MM.1S (cell line): ENCODE measurements around the gene FOXL2.

Experiments used
- DNase-seq: peaks from one replicate; pipeline ENCODE4 v3.0.0-alpha.2; 2015
- H2AFZ ChIP-seq: fragments of 300-600 bp; sonication (generic); 2 replicates; pipeline ENCODE4 v1.6.0; 2016; ENCODE audit warnings: antibody characterized with exemption, low read length
- H3F3A ChIP-seq: fragments of 300-600 bp; sonication (generic); 2 replicates; pipeline ENCODE4 v1.6.1; 2016; ENCODE audit warnings: mild to moderate bottlenecking, antibody characterized with exemption, low read length, moderate library complexity, mixed read lengths; ENCODE audit not compliant: insufficient read depth
- H3K27ac ChIP-seq: fragments of 300-600 bp; sonication (generic); 2 replicates; pipeline ENCODE4 v1.5.1; 2016; ENCODE audit warnings: mild to moderate bottlenecking, low read length
- H3K27me3 ChIP-seq: fragments of 300-600 bp; sonication (generic); replicated peaks from 2 replicates; pipeline ENCODE4 v1.6.0; 2016; ENCODE audit warnings: low read length; ENCODE audit not compliant: insufficient read depth
- H3K36me3 ChIP-seq: fragments of 300-600 bp; sonication (generic); replicated peaks from 2 replicates; pipeline ENCODE4 v1.6.1; 2016; ENCODE audit warnings: mild to moderate bottlenecking, low read length, mixed read lengths; ENCODE audit not compliant: insufficient read depth
- H3K4me1 ChIP-seq: fragments of 300-600 bp; sonication (generic); 2 replicates; pipeline ENCODE4 v1.6.1; 2016; ENCODE audit warnings: low read length, mixed read lengths
- H3K4me2 ChIP-seq: fragments of 300-600 bp; sonication (generic); 2 replicates; pipeline ENCODE4 v1.6.0; 2016; ENCODE audit warnings: low read depth, low read length
- H3K4me3 ChIP-seq: fragments of 300-600 bp; sonication (generic); 2 replicates; pipeline ENCODE4 v1.5.1; 2016; ENCODE audit warnings: low read length, mixed read lengths
- H3K79me2 ChIP-seq: fragments of 300-600 bp; sonication (generic); 2 replicates; pipeline ENCODE4 v1.6.1; 2016; ENCODE audit warnings: mixed run types, low read length, mixed read lengths
- H3K9ac ChIP-seq: fragments of 300-600 bp; sonication (generic); 2 replicates; pipeline ENCODE4 v1.6.1; 2016; ENCODE audit warnings: low read length, mixed read lengths
- H3K9me2 ChIP-seq: fragments of 300-600 bp; sonication (generic); replicated peaks from 2 replicates; pipeline ENCODE4 v1.6.1; 2016; ENCODE audit warnings: mild to moderate bottlenecking, low read length, mixed read lengths; ENCODE audit not compliant: insufficient read depth
- H3K9me3 ChIP-seq: fragments of 300-600 bp; sonication (generic); replicated peaks from 2 replicates; pipeline ENCODE4 v1.6.1; 2016; ENCODE audit warnings: mild to moderate bottlenecking, low read length, mixed read lengths; ENCODE audit not compliant: insufficient read depth
- H4K20me1 ChIP-seq: fragments of 300-600 bp; sonication (generic); 2 replicates; pipeline ENCODE4 v1.6.1; 2016; ENCODE audit warnings: mild to moderate bottlenecking, low read length, moderate library complexity, mixed read lengths; ENCODE audit not compliant: insufficient read depth
- EZH2 ChIP-seq: fragments of 300-600 bp; sonication (generic); optimal IDR thresholded peaks from 2 replicates; pipeline ENCODE3; 2017; ENCODE audit warnings: low read depth, mild to moderate bottlenecking, antibody characterized with exemption, low read length, mixed read lengths
- EZH2phosphoT487 ChIP-seq: fragments of 300-600 bp; sonication (generic); IDR thresholded peaks from 2 replicates; pipeline ENCODE4 v1.6.1; 2018; ENCODE audit warnings: antibody characterized with exemption, low read length
- TF ChIP-seq, protein P1 (sequence below): fragments of 300-600 bp; sonication (generic); IDR thresholded peaks from 2 replicates; pipeline ENCODE4 v1.5.1; 2016; ENCODE audit warnings: antibody characterized with exemption, low read length, mixed read lengths

FOXL2 gene

DNA sequence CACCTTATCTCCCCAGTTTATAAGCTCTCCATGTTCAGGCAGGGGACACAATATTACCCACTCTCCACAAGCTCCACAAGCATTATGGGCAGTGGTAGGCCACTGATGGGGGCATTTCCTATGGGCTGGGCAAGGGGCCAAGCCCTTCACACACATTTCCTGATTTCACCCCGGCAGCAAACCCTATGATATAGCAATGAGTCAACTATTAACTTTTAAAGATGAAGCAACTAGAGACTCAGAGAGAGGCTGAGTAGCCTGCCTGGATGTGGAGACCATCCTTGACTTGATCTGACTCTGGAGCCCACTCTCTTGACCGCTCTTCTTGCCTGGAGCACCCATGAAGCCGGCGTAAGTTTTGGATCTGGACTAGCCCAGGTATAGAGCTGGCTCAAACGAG, 27.5 kb upstream of the FOXL2 start:
- Histone ChIP-seq H3K4me2 (no peak overlapping the region), H3K4me3 (no peak overlapping the region), H4K20me1 (no peaks in the 10 kb centered on the region), H3K79me2 (no peaks in the 10 kb centered on the region), H3K9me3 (no peaks in the 10 kb centered on the region), H3K27ac (no peak overlapping the region), H2AFZ (no peak overlapping the region), H3K9ac (no peak overlapping the region), H3K27me3 (no peaks in the 10 kb centered on the region), H3K4me1 (no peaks in the 10 kb centered on the region), H3K9me2 (no peaks in the 10 kb centered on the region), H3K36me3 (no peaks in the 10 kb centered on the region), H3F3A (no peaks in the 10 kb centered on the region)
- no peak for DNase-seq
- TF ChIP-seq EZH2 (no peak), EZH2phosphoT487 (no peak)
- TF ChIP-seq, protein P1, sequence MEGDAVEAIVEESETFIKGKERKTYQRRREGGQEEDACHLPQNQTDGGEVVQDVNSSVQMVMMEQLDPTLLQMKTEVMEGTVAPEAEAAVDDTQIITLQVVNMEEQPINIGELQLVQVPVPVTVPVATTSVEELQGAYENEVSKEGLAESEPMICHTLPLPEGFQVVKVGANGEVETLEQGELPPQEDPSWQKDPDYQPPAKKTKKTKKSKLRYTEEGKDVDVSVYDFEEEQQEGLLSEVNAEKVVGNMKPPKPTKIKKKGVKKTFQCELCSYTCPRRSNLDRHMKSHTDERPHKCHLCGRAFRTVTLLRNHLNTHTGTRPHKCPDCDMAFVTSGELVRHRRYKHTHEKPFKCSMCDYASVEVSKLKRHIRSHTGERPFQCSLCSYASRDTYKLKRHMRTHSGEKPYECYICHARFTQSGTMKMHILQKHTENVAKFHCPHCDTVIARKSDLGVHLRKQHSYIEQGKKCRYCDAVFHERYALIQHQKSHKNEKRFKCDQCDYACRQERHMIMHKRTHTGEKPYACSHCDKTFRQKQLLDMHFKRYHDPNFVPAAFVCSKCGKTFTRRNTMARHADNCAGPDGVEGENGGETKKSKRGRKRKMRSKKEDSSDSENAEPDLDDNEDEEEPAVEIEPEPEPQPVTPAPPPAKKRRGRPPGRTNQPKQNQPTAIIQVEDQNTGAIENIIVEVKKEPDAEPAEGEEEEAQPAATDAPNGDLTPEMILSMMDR: no peak

GRCh38 chr3:138972941-138973340, 26.0 kb upstream of the FOXL2 start:
- no peaks in the 10 kb centered on the region for H3K27me3 ChIP-seq
- no peak for DNase-seq
- TF ChIP-seq EZH2phosphoT487: no peak
- no peak for TF ChIP-seq EZH2
- TF ChIP-seq, protein P1: no peak
- H3K4me2 ChIP-seq: no peak overlapping the region
- no peak overlapping the region for H3K4me3 ChIP-seq
- H3K9ac ChIP-seq: no peak overlapping the region
- H3K4me1 ChIP-seq: no peaks in the 10 kb centered on the region
- H3F3A ChIP-seq: no peaks in the 10 kb centered on the region
- H3K9me2 ChIP-seq: no peaks in the 10 kb centered on the region
- no peaks in the 10 kb centered on the region for H4K20me1 ChIP-seq
- no peak overlapping the region for H3K27ac ChIP-seq
- H3K9me3 ChIP-seq: no peaks in the 10 kb centered on the region
- H2AFZ ChIP-seq: no peak overlapping the region
- no peaks in the 10 kb centered on the region for H3K36me3 ChIP-seq
- no peaks in the 10 kb centered on the region for H3K79me2 ChIP-seq

DNA sequence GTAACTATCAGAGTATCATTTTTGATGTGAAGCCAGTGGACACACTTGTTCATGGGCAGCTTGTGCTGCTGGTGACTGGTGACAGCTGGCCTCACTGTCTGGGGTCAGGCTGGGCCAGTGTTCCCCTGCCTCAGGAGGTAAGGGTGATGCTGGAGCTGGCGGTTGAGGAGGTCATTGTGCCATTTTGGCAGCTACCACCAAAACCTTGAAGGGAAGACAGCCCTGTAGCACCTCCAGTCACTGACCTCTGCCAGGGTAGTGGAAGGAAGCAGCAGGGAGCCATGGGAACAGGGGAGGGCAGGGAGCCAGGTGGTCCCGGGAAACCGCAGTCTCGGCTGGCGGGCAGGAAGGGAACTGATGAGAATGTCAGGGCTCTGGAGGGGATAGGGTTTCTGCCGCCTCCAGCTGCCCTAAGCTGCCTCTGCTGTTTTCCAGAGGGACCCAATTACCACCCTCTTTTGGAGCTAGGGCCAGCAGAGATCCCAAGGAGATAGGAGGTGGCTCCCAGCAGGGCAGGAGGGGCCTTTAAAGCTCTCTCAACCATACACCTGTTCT, 24.9 kb upstream of the FOXL2 start:
- H3F3A ChIP-seq: no peaks in the 10 kb centered on the region
- no peaks in the 10 kb centered on the region for H3K36me3 ChIP-seq
- H3K9ac ChIP-seq: no peak overlapping the region
- H4K20me1 ChIP-seq: no peaks in the 10 kb centered on the region
- H3K27me3 ChIP-seq: no peaks in the 10 kb centered on the region
- no peaks in the 10 kb centered on the region for H3K79me2 ChIP-seq
- H3K4me1 ChIP-seq: no peaks in the 10 kb centered on the region
- H3K9me3 ChIP-seq: no peaks in the 10 kb centered on the region
- no peak for DNase-seq
- TF ChIP-seq, protein P1: no peak
- no peak overlapping the region for H3K4me2 ChIP-seq
- no peak overlapping the region for H2AFZ ChIP-seq
- H3K27ac ChIP-seq: no peak overlapping the region
- H3K4me3 ChIP-seq: no peak overlapping the region
- H3K9me2 ChIP-seq: no peaks in the 10 kb centered on the region
